Lung (tissue), 12 donors: ENCODE data around the gene CLIP3. TPM values are rescaled to one million over a fixed set of nuclear protein-coding genes. Genes with fewer than 3 reads are reported as not detected.

Experiments
- ATAC-seq: fragments of 200-7000 bp; cut with Tn5 transposase; one replicate; pipeline ENCODE4 v1.9.1; 2020; ENCODE audit warnings: moderate number of reproducible peaks; ENCODE audit not compliant: insufficient read depth, low FRiP score
- DNase-seq, 3 donors: peaks; one replicate each; pipeline ENCODE4 v3.0.0-alpha.2; 2013 to 2017
- H3K27ac ChIP-seq, 2 donors: one replicate each; pipeline ENCODE4 v1.5.1; 2013; ENCODE audit warnings: mild to moderate bottlenecking in 2 of 2, moderate library complexity in 2 of 2, control low read depth in 1 of 2, inconsistent platforms in 1 of 2, low read depth in 1 of 2, low read length in 1 of 2
- H3K27me3 ChIP-seq, 3 donors: one replicate each; pipeline ENCODE4 v1.5.1; 2013; ENCODE audit warnings: low read length in 2 of 3; ENCODE audit not compliant: control insufficient read depth in 3 of 3, insufficient read depth in 3 of 3
- H3K36me3 ChIP-seq, 4 donors: one replicate each; pipeline ENCODE4 v1.5.1; 2013; ENCODE audit warnings: low read length in 4 of 4, mild to moderate bottlenecking in 1 of 4, moderate library complexity in 1 of 4; ENCODE audit not compliant: control insufficient read depth in 4 of 4, insufficient read depth in 4 of 4
- H3K4me1 ChIP-seq, 5 donors: one replicate each; pipeline ENCODE4 v1.5.1; 2013; ENCODE audit warnings: low read length in 5 of 5, mild to moderate bottlenecking in 2 of 5, moderate library complexity in 1 of 5; ENCODE audit not compliant: control insufficient read depth in 5 of 5, insufficient read depth in 5 of 5
- H3K4me3 ChIP-seq: one replicate; pipeline ENCODE4 v1.5.1; 2013; ENCODE audit warnings: mild to moderate bottlenecking, control low read depth, moderate library complexity
- H3K9ac ChIP-seq, 2 donors: one replicate each; pipeline ENCODE4 v1.5.1; 2013; ENCODE audit warnings: low read length in 2 of 2, control low read depth in 1 of 2; ENCODE audit not compliant: insufficient read depth in 1 of 2
- H3K9me3 ChIP-seq, 4 donors: one replicate each; pipeline ENCODE4 v1.5.1; 2013; ENCODE audit warnings: low read length in 3 of 4, mild to moderate bottlenecking in 1 of 4, moderate library complexity in 1 of 4; ENCODE audit not compliant: control insufficient read depth in 4 of 4, insufficient read depth in 3 of 4
- CTCF ChIP-seq: IDR thresholded peaks from 2 replicates; pipeline ENCODE4 v1.5.1; 2012; ENCODE audit warnings: mild to moderate bottlenecking; ENCODE audit errors: control extremely low read depth, extremely low read depth
- WGBS, 2 donors: extraction: QIAGEN DNeasy Blood & Tissue Kit; methylation state at CpG; one replicate each; pipeline ENCODE4 v1.1.7; 2013; 5-methylcytosine and 5-hydroxymethylcytosine counted together
- polyA plus RNA-seq, 2 donors: library from polyadenylated mRNA; stranded (reverse); fragments of 200-250 nt; gene quantifications; one replicate each; pipeline ENCODE4 v1.2.1, GENCODE V29; 2013
- total RNA-seq, 2 donors: library from RNA; depleted of rRNA in 1 of 2; stranded (reverse); fragments of >200 nt in 1 of 2; gene quantifications; one replicate each; pipeline ENCODE4 v1.2.1, GENCODE V29; 2014 to 2021
- donor health status: control.
- donor health status: control.
- donor health status: Bipolar disorder and iron deficiency.
- donor health status: healthy.
- donor health status: DM: yes; HTN: yes; CAD: no.

Gene CLIP3
- total and polyA plus RNA-seq, 4 donors: 1.6 to 17.6 (median 5.3) TPM

GRCh38 chr19:36008336-36008978 is 24.2 kb downstream of the CLIP3 start, which contains the start of gene SYNE4:
TSS of gene SYNE4 (minus strand) at chr19:36008813. CDS start at chr19:36008681, 132 bp downstream.
- Histone ChIP-seq H3K4me3 (peak within 1 kb of the TSS; percentile 40), H3K36me3 (peaks cover 0 to 3% (median 0%) of the 10 kb centered on the region in 4 donors), H3K27me3 (no peaks in the 10 kb centered on the region), H3K27ac (peak within 1 kb of the TSS in 1 of 2 donors; percentile 75), H3K4me1 (peaks cover 0 to 5% (median 1%) of the 10 kb centered on the region in 5 donors), H3K9me3 (no peaks in the 10 kb centered on the region), H3K9ac (peak within 1 kb of the TSS in 1 of 2 donors; percentile 25)
- no peak for TF ChIP-seq CTCF
- 52 to 57% methylated on average over 19 of the region's 19 CpGs for WGBS, 2 donors
- peak; percentile 63 for ATAC-seq
- peak; percentile 26 to 64 (median 51) for DNase-seq

GRCh38 chr19:36006955-36007354 is 25.7 kb downstream of the CLIP3 start:
- Histone ChIP-seq H3K9ac (no peak overlapping the region), H3K9me3 (no peaks in the 10 kb centered on the region), H3K4me1 (no peaks in the 10 kb centered on the region), H3K27me3 (no peaks in the 10 kb centered on the region), H3K4me3 (no peak overlapping the region), H3K36me3 (peaks cover 0 to 4% (median 0%) of the 10 kb centered on the region in 4 donors), H3K27ac (no peak overlapping the region)
- ATAC-seq (no peak), DNase-seq (no peak)
- 92 to 94% methylated on average over 5 of the region's 5 CpGs for WGBS, 2 donors
- TF ChIP-seq CTCF: no peak

- Histone ChIP-seq H3K9me3 (no peaks in the 10 kb centered on the region), H3K4me1 (peaks cover 0 to 4% (median 0%) of the 10 kb centered on the region in 5 donors), H3K9ac (no peak overlapping the region), H3K36me3 (peaks cover 0 to 14% (median 3%) of the 10 kb centered on the region in 4 donors), H3K27ac (no peak overlapping the region), H3K4me3 (no peak overlapping the region), H3K27me3 (no peaks in the 10 kb centered on the region)
- ATAC-seq (no peak), DNase-seq (no peak)
- no peak for TF ChIP-seq CTCF
- 94 to 95% methylated on average over 4 of the region's 4 CpGs for WGBS, 2 donors
Observed at GRCh38 chr19:36003284-36003683, 29.4 kb downstream of the CLIP3 start.

- H3K27me3 ChIP-seq: no peaks in the 10 kb centered on the region
- no peaks in the 10 kb centered on the region for H3K9me3 ChIP-seq
- ATAC-seq: no peak
- 98 to 99% methylated on average over 3 of the region's 3 CpGs for WGBS, 2 donors
- H3K4me1 ChIP-seq: peaks cover 0 to 4% (median 0%) of the 10 kb centered on the region in 5 donors
- DNase-seq: no peak
- no peak for TF ChIP-seq CTCF
- peaks cover 0 to 21% (median 3%) of the 10 kb centered on the region in 4 donors for H3K36me3 ChIP-seq
- no peak overlapping the region for H3K4me3 ChIP-seq
- no peak overlapping the region for H3K9ac ChIP-seq
- H3K27ac ChIP-seq: no peak overlapping the region
Observed at GRCh38 chr19:36001605-36002004, 31.1 kb downstream of the CLIP3 start.
